Progenitor cell of endocrine pancreas (in vitro differentiated cells): Measurements from ENCODE around the gene SPSB3. TPM values are rescaled to one million over a fixed set of nuclear protein-coding genes. Genes with fewer than 3 reads are reported as not detected.

Experiments
- DNase-seq: peaks from one replicate; pipeline ENCODE4 v3.0.0; 2021; ENCODE audit warnings: low spot score; ENCODE audit not compliant: unreplicated experiment
- H3K27ac Mint-ChIP-seq: 2 replicates; pipeline ENCODE4 v1.8.0; 2021; ENCODE audit warnings: mild to moderate bottlenecking, moderate library complexity, mixed read lengths
- H3K27me3 Mint-ChIP-seq: 2 replicates; pipeline ENCODE4 v1.8.0; 2021; ENCODE audit warnings: mixed read lengths
- H3K36me3 Mint-ChIP-seq: 2 replicates; pipeline ENCODE4 v1.8.0; 2022; ENCODE audit warnings: mixed read lengths; ENCODE audit not compliant: insufficient read depth
- H3K4me1 Mint-ChIP-seq: 2 replicates; pipeline ENCODE4 v1.8.0; 2021; ENCODE audit warnings: low read depth, mixed read lengths
- H3K4me3 Mint-ChIP-seq: 2 replicates; pipeline ENCODE4 v1.8.0; 2021; ENCODE audit warnings: low read depth, mild to moderate bottlenecking, moderate library complexity, mixed read lengths
- H3K9me3 Mint-ChIP-seq: 2 replicates; pipeline ENCODE4 v1.8.0; 2021; ENCODE audit warnings: low read depth, mixed read lengths
- total RNA-seq: library from RNA; stranded (reverse); gene quantifications from 2 replicates; pipeline ENCODE4 v1.2.1, GENCODE V29; 2021
- TF ChIP-seq, protein P1 (sequence below): fragments of 200-600 bp; sonication (generic); IDR thresholded peaks from one replicate; pipeline ENCODE4 v1.5.0; 2021; ENCODE audit warnings: antibody characterized with exemption, mild to moderate bottlenecking; ENCODE audit not compliant: unreplicated experiment

The SPSB3 gene
- total RNA-seq, 1 donor from 2014 or later = 47.8 TPM

DNA sequence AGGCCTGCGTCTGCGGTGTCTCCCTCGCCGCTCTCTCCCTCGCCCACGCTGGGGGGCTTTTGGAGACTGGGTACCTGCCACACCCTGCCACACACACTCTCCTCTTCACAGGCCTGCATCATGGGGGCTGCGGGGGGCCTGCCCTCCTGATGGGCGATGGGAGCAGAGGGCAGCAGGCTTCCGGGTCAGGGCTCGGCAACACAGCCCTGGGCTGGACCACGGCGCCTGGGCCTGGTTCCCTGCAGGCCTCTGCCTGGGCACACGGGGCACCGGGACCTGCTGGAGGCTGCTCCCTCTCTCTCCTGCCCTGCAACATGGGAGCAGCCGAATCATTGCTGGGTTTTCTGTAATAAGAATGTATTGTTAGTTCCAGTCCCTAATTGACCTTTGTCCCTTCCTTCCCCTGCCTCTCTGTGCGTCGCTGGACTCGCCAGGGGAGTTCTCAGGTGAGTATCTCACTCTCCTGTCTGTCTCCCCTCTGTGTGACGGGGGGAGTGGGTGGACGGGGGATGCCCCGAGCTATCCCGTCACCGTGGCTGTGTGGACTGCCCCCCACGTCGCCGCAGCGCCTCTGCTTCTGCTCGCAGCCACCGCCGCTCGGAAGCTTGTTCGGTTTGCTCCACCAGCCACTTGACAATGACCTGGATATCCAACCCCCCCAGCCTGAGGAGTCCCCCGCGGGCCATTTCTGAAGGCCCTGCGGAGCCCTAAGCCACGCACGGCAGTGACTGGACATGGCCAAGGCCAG, 24.5 kb downstream of the SPSB3 start:
- TF ChIP-seq, protein P1, sequence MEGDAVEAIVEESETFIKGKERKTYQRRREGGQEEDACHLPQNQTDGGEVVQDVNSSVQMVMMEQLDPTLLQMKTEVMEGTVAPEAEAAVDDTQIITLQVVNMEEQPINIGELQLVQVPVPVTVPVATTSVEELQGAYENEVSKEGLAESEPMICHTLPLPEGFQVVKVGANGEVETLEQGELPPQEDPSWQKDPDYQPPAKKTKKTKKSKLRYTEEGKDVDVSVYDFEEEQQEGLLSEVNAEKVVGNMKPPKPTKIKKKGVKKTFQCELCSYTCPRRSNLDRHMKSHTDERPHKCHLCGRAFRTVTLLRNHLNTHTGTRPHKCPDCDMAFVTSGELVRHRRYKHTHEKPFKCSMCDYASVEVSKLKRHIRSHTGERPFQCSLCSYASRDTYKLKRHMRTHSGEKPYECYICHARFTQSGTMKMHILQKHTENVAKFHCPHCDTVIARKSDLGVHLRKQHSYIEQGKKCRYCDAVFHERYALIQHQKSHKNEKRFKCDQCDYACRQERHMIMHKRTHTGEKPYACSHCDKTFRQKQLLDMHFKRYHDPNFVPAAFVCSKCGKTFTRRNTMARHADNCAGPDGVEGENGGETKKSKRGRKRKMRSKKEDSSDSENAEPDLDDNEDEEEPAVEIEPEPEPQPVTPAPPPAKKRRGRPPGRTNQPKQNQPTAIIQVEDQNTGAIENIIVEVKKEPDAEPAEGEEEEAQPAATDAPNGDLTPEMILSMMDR = no peak
- Mint-ChIP-seq H3K27ac (no peak overlapping the region), H3K4me3 (no peak overlapping the region), H3K4me1 (peaks cover 5% of the 10 kb centered on the region), H3K36me3 (peaks cover 6% of the 10 kb centered on the region), H3K9me3 (no peaks in the 10 kb centered on the region), H3K27me3 (no peaks in the 10 kb centered on the region)
- DNase-seq = no peak

DNA sequence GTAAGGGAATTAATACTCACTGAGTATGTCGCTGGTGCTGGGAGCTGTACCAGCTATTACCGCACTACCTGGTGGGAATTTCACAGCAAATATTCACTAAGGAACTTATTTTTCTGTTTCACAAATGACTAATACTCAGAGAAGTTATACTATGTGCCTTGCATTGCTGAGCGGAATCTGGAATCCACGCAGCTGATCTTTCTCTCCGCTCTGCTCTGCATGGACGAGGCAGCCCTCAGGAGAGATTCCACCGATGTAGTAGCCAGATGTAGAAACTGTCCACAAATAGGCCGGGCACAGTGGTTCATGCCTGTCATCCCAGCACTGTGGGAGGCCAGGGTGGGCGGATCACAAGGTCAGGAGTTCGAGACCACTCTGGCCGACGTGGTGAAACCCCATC, 28.2 kb downstream of the SPSB3 start:
- DNase-seq = no peak
- TF ChIP-seq, protein P1 = no peak
- Mint-ChIP-seq H3K4me1 (peaks cover 5% of the 10 kb centered on the region), H3K36me3 (peaks cover 6% of the 10 kb centered on the region), H3K27ac (peak overlapping the region; percentile 29), H3K9me3 (no peaks in the 10 kb centered on the region), H3K4me3 (no peak overlapping the region), H3K27me3 (no peaks in the 10 kb centered on the region)

DNA sequence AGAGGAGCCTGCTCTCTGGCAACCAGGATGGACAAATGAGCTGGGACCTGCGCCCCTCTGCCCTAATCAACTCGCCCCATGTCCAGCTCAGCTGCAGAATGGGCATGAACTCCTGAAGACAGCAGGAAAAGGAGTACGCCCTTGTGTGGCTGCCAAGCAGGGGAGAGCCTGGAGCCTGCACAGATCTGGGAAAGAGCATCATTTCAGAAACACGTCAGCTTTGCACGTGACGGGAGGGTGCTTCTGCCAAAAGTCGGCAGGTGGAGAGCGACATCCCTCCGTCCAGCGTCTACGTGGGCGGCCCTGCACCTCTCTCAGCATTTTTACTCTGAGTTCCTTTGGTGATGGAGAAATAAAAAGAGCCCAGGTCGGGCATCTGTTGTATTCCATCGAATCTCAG, 29.5 kb downstream of the SPSB3 start:
- Mint-ChIP-seq H3K27ac (no peak overlapping the region), H3K9me3 (no peaks in the 10 kb centered on the region), H3K27me3 (no peaks in the 10 kb centered on the region), H3K4me1 (peaks cover 2% of the 10 kb centered on the region), H3K4me3 (no peak overlapping the region), H3K36me3 (peaks cover 5% of the 10 kb centered on the region)
- TF ChIP-seq, protein P1 = no peak
- DNase-seq = no peak

DNA sequence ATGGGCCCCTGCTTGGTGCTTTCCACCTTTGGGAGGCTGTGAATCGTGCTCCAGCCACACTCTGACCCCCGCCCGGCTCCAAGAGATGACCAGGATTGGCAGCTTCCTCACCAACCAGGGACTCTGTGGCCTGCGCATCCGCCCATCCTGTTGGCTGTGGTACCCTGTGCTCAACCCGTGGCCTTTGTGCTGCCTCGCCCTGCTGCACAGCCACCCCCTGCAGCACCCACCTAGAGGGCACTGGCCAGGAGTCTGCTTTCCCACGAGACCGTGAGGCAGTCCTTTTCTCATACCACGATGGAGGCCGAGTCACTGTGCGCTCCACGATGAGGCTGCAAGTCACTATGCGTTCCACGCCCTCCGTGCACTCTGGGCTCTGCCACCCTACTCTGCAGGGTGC, 30.4 kb downstream of the SPSB3 start:
- Mint-ChIP-seq H3K27me3 (no peaks in the 10 kb centered on the region), H3K4me3 (no peak overlapping the region), H3K4me1 (no peaks in the 10 kb centered on the region)

DNA sequence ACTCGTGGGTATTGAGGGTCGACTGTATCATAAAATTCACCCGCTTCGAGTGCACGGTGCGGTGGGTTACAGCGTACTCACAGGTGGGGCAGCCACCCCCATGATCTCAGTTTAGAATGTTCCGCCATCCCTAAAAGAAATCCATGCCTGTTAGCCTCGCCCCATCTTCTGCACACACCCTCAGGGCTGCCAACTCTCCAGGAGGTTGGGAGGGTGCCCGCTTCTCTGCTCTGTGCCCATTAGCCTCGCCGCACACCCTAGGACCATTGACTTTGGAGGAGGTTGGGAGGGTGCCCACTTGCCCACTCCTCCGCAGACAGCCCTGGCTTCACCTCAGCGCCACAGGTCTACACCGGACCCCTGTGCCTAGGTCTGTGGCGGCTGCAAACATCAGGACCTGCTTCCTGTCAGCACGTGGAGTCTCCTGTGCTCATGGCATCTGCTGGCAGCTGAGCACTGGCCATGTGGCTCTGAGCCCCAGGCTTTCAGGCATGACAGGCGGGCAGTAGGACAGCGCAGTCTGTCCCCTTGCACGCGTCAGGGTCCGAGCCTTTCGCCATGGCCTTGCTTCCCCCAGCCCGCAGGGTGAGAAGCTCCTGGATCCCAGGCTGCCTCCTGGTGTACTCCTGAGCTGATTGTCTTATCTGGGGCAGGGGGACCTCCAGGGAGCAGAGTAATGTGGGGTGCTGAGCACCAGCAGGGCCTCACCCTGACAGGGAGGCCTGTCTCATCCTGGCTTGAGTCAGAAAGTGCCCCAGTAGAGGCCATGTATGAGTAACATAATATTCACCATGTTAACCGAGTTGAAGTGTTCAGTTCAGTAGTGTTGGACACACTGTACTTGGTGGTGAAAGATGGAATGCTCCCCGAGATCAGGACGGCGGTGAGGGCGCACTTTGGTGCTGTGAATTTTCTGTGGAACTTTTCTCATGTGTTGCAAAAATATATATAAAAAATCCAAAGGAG, 32.9 kb downstream of the SPSB3 start:
- peaks cover 2% of the 10 kb centered on the region for H3K36me3 Mint-ChIP-seq
- H3K9me3 Mint-ChIP-seq = no peaks in the 10 kb centered on the region
- H3K4me3 Mint-ChIP-seq = no peak overlapping the region
- no peaks in the 10 kb centered on the region for H3K27me3 Mint-ChIP-seq
- TF ChIP-seq, protein P1 = no peak
- no peaks in the 10 kb centered on the region for H3K4me1 Mint-ChIP-seq
- no peak overlapping the region for H3K27ac Mint-ChIP-seq
- DNase-seq = peak; percentile 8

More for the DNA sequence above, 30.4 kb downstream of the SPSB3 start:
- H3K27ac Mint-ChIP-seq = no peak overlapping the region
- DNase-seq = no peak
- TF ChIP-seq, protein P1 = no peak
- H3K9me3 Mint-ChIP-seq = no peaks in the 10 kb centered on the region
- H3K36me3 Mint-ChIP-seq = peaks cover 5% of the 10 kb centered on the region
